K562 (cell line): ENCODE data around the gene EOMES. TPM values are rescaled to one million over a fixed set of nuclear protein-coding genes. Genes with fewer than 3 reads are reported as not detected.

Source experiments
- ATAC-seq: fragments of 200-7000 bp; cut with Tn5 transposase; 3 replicates; pipeline ENCODE4 v1.9.1; 2020; ENCODE audit warnings: moderate library complexity
- BruUV-seq: library from RNA; stranded (reverse); fragments of 400-500 nt; replicated peaks from 2 replicates; lab custom pipeline; 2021; lab: Mats Ljungman, UMichigan
- CTCF ChIA-PET: fragments of 300-600 bp; formaldehyde crosslinking; extraction: SDS; loops from one replicate; lab custom pipeline; 2021; ENCODE audit warnings: low intra/inter-chr PET ratio; lab: Yijun Ruan, JAX
- POLR2A ChIA-PET: fragments of 300-600, 350-650 bp; sonication (Branson Sonifier 250); formaldehyde crosslinking; extraction: SDS; loops from one replicate; lab custom pipeline; 2021; ENCODE audit warnings: antibody characterized with exemption, inconsistent platforms; lab: Yijun Ruan, JAX
- DNase-seq, 4 experiments: peaks; one replicate each; pipeline versions ENCODE4 v3.0.0 to v3.0.0-alpha.2; 2011 to 2018; ENCODE audit warnings: low spot score in 3 of 4, mixed read lengths in 3 of 4; ENCODE audit errors: extremely low read depth in 1 of 4
- FAIRE-seq: peaks from 2 replicates; lab custom pipeline; 2011; peaks lifted over from hg19 to GRCh38; lab: Jason Lieb, UNC
- H2AFZ ChIP-seq: 2 replicates; pipeline ENCODE4 v1.6.0; 2011; ENCODE audit warnings: low read depth, low read length, control low read depth, inconsistent platforms
- H3K27ac ChIP-seq: fragments of 200-600 bp; 3 replicates; pipeline ENCODE4 v1.8.0; 2011; ENCODE audit warnings: low read depth, mild to moderate bottlenecking, control low read depth, inconsistent platforms, low read length, moderate library complexity, mixed read lengths; ENCODE audit errors: extremely low read depth
- H3K27me3 ChIP-seq, 2 experiments: fragments of 300-600 bp in 1 of 2; 2 replicates in 1 of 2; 3 replicates in 1 of 2; pipeline versions ENCODE4 v1.6.0 to v1.8.0; 2011; ENCODE audit warnings: inconsistent platforms in 2 of 2, low read length in 2 of 2, mild to moderate bottlenecking in 1 of 2, mixed read lengths in 1 of 2, moderate library complexity in 1 of 2; ENCODE audit not compliant: control insufficient read depth in 2 of 2, insufficient read depth in 2 of 2
- H3K36me3 ChIP-seq: fragments of 300-600 bp; 3 replicates; pipeline ENCODE4 v1.8.0; 2011; ENCODE audit warnings: mild to moderate bottlenecking, low read length, inconsistent platforms; ENCODE audit not compliant: control insufficient read depth, insufficient read depth
- H3K4me1 ChIP-seq, 2 experiments: fragments of 200-600 bp in 1 of 2; replicated peaks in 1 of 2; 2 replicates in 1 of 2; 3 replicates in 1 of 2; pipeline versions ENCODE4 v1.5.1 to v1.8.0; 2011; ENCODE audit warnings: inconsistent platforms in 2 of 2, low read length in 2 of 2, mild to moderate bottlenecking in 1 of 2, mixed read lengths in 1 of 2, moderate library complexity in 1 of 2; ENCODE audit not compliant: control insufficient read depth in 2 of 2, insufficient read depth in 2 of 2
- H3K4me2 ChIP-seq: 2 replicates; pipeline ENCODE4 v1.6.1; 2011; ENCODE audit warnings: low read length, control low read depth, inconsistent platforms, mixed read lengths; ENCODE audit not compliant: insufficient read depth
- H3K4me3 ChIP-seq: fragments of 200-600 bp; sonication (generic), shearing (Covaris generic); 2 replicates; pipeline ENCODE4 v1.5.1; 2016; ENCODE audit warnings: control low read depth, inconsistent platforms
- H3K79me2 ChIP-seq: fragments of 200-600 bp; 3 replicates; pipeline ENCODE4 v1.8.0; 2011; ENCODE audit warnings: low read length, inconsistent platforms; ENCODE audit not compliant: control insufficient read depth, insufficient read depth
- H3K9ac ChIP-seq, 2 experiments: 2 replicates each; pipeline versions ENCODE4 v1.6.0 to v1.6.1; 2011; ENCODE audit warnings: low read depth in 2 of 2, low read length in 2 of 2, control low read depth in 1 of 2, inconsistent platforms in 1 of 2, mild to moderate bottlenecking in 1 of 2, mixed read lengths in 1 of 2; ENCODE audit not compliant: insufficient read depth in 1 of 2
- H3K9me1 ChIP-seq: one replicate; pipeline ENCODE4 v1.6.0; 2011; ENCODE audit warnings: inconsistent platforms, mild to moderate bottlenecking, low read length, moderate library complexity; ENCODE audit not compliant: control insufficient read depth, insufficient read depth
- H3K9me3 ChIP-seq: replicated peaks from 2 replicates; pipeline ENCODE4 v1.5.1; 2011; ENCODE audit warnings: low read depth, low read length, inconsistent platforms; ENCODE audit not compliant: control insufficient read depth, insufficient read depth
- H4K20me1 ChIP-seq: replicated peaks from 2 replicates; pipeline ENCODE4 v1.6.1; 2011; ENCODE audit warnings: low read length, inconsistent platforms, mixed read lengths; ENCODE audit not compliant: control insufficient read depth, insufficient read depth
- CBX8 ChIP-seq: fragments of 200-600 bp; sonication (generic); IDR thresholded peaks from 2 replicates; pipeline ENCODE4 v1.6.1; 2012; ENCODE audit warnings: borderline replicate concordance, mixed run types, low read depth, mild to moderate bottlenecking, moderate library complexity, mixed read lengths, low read length, control low read depth, inconsistent platforms; ENCODE audit not compliant: poor library complexity, severe bottlenecking; ENCODE audit errors: extremely low read depth
- CREBBP ChIP-seq: IDR thresholded peaks from one replicate; pipeline ENCODE4 v1.6.1; 2012; ENCODE audit warnings: low read depth, mild to moderate bottlenecking, control low read depth, inconsistent platforms, low read length
- MAX ChIP-seq: sonication (generic); formaldehyde crosslinking; IDR thresholded peaks from 2 replicates; pipeline ENCODE4 v1.9.0; 2022; ENCODE audit warnings: mild to moderate bottlenecking, missing genetic modification reagents
- RFX1 ChIP-seq: fragments of 450-650 bp; IDR thresholded peaks from 2 replicates; pipeline ENCODE4 v1.6.1; 2016; ENCODE audit warnings: mild to moderate bottlenecking, moderate library complexity
- STAT6 ChIP-seq: sonication (generic); formaldehyde crosslinking; IDR thresholded peaks from 2 replicates; pipeline ENCODE4 v1.8.1; 2023; ENCODE audit warnings: mild to moderate bottlenecking, missing genetic modification reagents
- ZNF518B ChIP-seq: fragments of 250-450 bp; sonication (Bioruptor Pico); IDR thresholded peaks from 2 replicates; pipeline ENCODE4 v1.5.0; 2021; ENCODE audit warnings: mild to moderate bottlenecking, moderate library complexity
- WGBS: fragments of 100-300 bp; shearing (Covaris generic); methylation state at CpG from one replicate; pipeline ENCODE4 v1.1.6; 2016; ENCODE audit warnings: low coverage, mixed read lengths; ENCODE audit not compliant: insufficient coverage; ENCODE audit errors: missing lambda C conversion rate; 5-methylcytosine and 5-hydroxymethylcytosine counted together
- in situ Hi-C: fragments of 300-500 bp; cut with MboI; formaldehyde crosslinking; loops from 4 replicates; pipeline ENCODE4 v1.15.0; 2018; ENCODE audit warnings: inconsistent platforms, mixed read lengths
- intact Hi-C: fragments of 100-400 bp; cut with micrococcal nuclease; formaldehyde crosslinking; loops from 2 replicates; pipeline ENCODE4 v1.14.2; 2022
- polyA plus RNA-seq, 8 experiments: library from polyadenylated mRNA; depleted of rRNA in 4 of 8; stranded (reverse) in 5 of 8; unstranded in 3 of 8; fragments of >200 nt; fragmentation: Nextera tagmentation in 2 of 8; fragmentation: Illumina TruSeq in 1 of 8; extraction: Ambion mirVana in 2 of 8; extraction: Trizol in 1 of 8; gene quantifications; 2 replicates each; pipeline versions ENCODE4 v1.2.1 to v1.2.3, GENCODE V29; 2011 to 2014; ENCODE audit warnings: inconsistent platforms in 1 of 8, missing spikeins in 1 of 8
- total RNA-seq, 7 experiments: library from RNA; depleted of rRNA in 6 of 7; stranded (reverse); fragments of >200 nt in 6 of 7; fragmentation: Illumina TruSeq in 2 of 7; extraction: Trizol in 2 of 7; gene quantifications; 2 replicates each; pipeline versions ENCODE4 v1.2.1 to v1.2.3, GENCODE V29; 2011 to 2021; ENCODE audit warnings: low replicate concordance in 1 of 7

Gene EOMES
- total and polyA plus RNA-seq, 9 of the 15 experiments (the other 6 are each of a cell fraction or from before 2014, with no cell fraction given) = 0.07 TPM; not detected in 8

- TF ChIP-seq CREBBP (no peak), CBX8 (no peak), ZNF518B (CRISPR knock-in tag) (no peak), MAX (CRISPR knock-in tag) (no peak)
- TF ChIP-seq, all 486 proteins: peak for 0
Measured at GRCh38 chr3:27667751-27668150, 54.4 kb downstream of the EOMES start (continued).

GRCh38 chr3:27666708-27667107 lies 55.4 kb downstream of the EOMES start:
- DNase-seq (peak in 1 of 4 experiments; percentile 6), FAIRE-seq (no peak), ATAC-seq (no peak)
- Histone ChIP-seq H4K20me1 (no peaks in the 10 kb centered on the region), H3K9ac (no peak overlapping the region), H3K36me3 (no peaks in the 10 kb centered on the region), H3K4me3 (no peak overlapping the region), H3K79me2 (no peaks in the 10 kb centered on the region), H3K9me3 (no peaks in the 10 kb centered on the region), H2AFZ (no peak overlapping the region), H3K27me3 (no peaks in the 10 kb centered on the region), H3K4me2 (no peak overlapping the region), H3K27ac (no peak overlapping the region), H3K4me1 (no peaks in the 10 kb centered on the region), H3K9me1 (no peaks in the 10 kb centered on the region)
- TF ChIP-seq STAT6 (CRISPR knock-in tag) (no peak), RFX1 (peak; percentile 84)
- WGBS = 0% methylated on average over 3 of the region's 3 CpGs
- in situ Hi-C loops (no loop called here), intact Hi-C loops (loop anchor here (10.0 kb wide), 1 partner anchor 352 kb away; no protein-coding TSS in a partner anchor)
- ChIA-PET POLR2A (no interaction called here), CTCF (no interaction called here)
- BruUV-seq = no TSS peak
